Activated B cell treated with CpG ODN at 0.5 μM for 24 hours (primary cell): ENCODE data around the gene RAB20. TPM values are rescaled to one million over a fixed set of nuclear protein-coding genes. Genes with fewer than 3 reads are reported as not detected.
A peak's percentile ranks its signal among the peaks of the same experiment; 100 is the strongest.

Experiments used
- ATAC-seq: fragments of 200-7000 bp; cut with Tn5 transposase; one replicate; pipeline ENCODE4 v1.10.0; 2021; ENCODE audit warnings: low read depth, mild to moderate bottlenecking, moderate library complexity
- CTCF ChIA-PET: fragments of 350-600 bp; sonication (Branson Sonifier 250); formaldehyde crosslinking; loops from one replicate; lab custom pipeline; 2021; ENCODE audit warnings: antibody characterized with exemption; lab: Charles Lee
- POLR2A ChIA-PET: fragments of 350-600 bp; sonication (Branson Sonifier 250); formaldehyde crosslinking; loops from one replicate; lab custom pipeline; 2021; ENCODE audit warnings: antibody characterized with exemption; lab: Charles Lee
- DNase-seq: peaks from one replicate; pipeline ENCODE4 v3.0.0; 2022
- H3K27ac Mint-ChIP-seq: one replicate; pipeline ENCODE4 v1.8.0; 2020; ENCODE audit warnings: mixed read lengths
- H3K27me3 Mint-ChIP-seq: one replicate; pipeline ENCODE4 v1.8.0; 2021; ENCODE audit warnings: mixed read lengths
- H3K36me3 Mint-ChIP-seq: one replicate; pipeline ENCODE4 v1.8.0; 2021; ENCODE audit warnings: low read depth, mixed read lengths
- H3K4me1 Mint-ChIP-seq: one replicate; pipeline ENCODE4 v1.8.0; 2021; ENCODE audit warnings: mixed read lengths
- H3K4me3 Mint-ChIP-seq: one replicate; pipeline ENCODE4 v1.8.0; 2020; ENCODE audit warnings: mild to moderate bottlenecking, mixed read lengths
- H3K9me3 Mint-ChIP-seq: one replicate; pipeline ENCODE4 v1.8.0; 2020; ENCODE audit warnings: mixed read lengths
- CTCF ChIP-seq: fragments of 200-600 bp; IDR thresholded peaks from one replicate; pipeline ENCODE4 v1.8.0; 2022; ENCODE audit warnings: antibody characterized with exemption, mild to moderate bottlenecking
- intact Hi-C: fragments of 100-400 bp; cut with micrococcal nuclease; formaldehyde crosslinking; loops from one replicate; pipeline ENCODE4 v1.15.1; 2024
- total RNA-seq: library from RNA; stranded (reverse); gene quantifications from 2 replicates; pipeline ENCODE4 v1.2.3, GENCODE V29; 2022

RAB20 gene
- total RNA-seq, 1 donor from 2014 or later, result 3.1 TPM

DNA sequence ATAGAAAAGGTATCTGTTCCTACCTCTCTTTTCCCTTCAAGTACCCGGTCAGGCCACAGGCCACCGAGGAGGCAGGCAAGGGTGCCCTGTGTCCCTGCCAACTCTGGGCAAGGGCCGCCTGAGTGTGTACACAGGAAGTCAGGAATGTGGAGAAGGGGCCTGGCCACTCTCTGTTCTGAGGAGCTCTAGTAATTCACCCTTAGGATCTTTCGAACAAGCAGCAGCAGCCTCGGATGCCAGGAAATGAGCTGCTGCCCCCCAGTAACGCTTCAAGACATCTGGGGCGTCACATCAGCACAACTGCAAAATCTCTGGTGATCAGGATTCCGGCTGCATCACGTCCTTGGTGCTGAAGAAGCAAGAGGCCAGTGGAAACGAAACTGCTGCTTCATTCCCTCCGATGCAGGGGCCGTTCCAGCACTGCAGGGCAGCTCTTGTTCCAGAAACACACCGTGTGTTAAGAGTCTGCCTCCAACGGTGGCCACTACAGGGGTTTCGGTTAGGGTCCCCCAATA, 2.0 kb downstream of the RAB20 start:
- Mint-ChIP-seq H3K27me3 (peaks cover under 1% of the 10 kb centered on the region), H3K9me3 (no peaks in the 10 kb centered on the region), H3K4me1 (peaks cover 37% of the 10 kb centered on the region), H3K4me3 (no peak overlapping the region), H3K36me3 (peaks cover 4% of the 10 kb centered on the region), H3K27ac (no peak overlapping the region)
- CTCF ChIA-PET, result interaction anchor here (1.4 kb wide), 1 partner anchor 104 kb away, joined by 3 read pairs; no protein-coding TSS in a partner anchor
- DNase-seq (no peak), ATAC-seq (no peak)
- intact Hi-C loops, result no loop called here
- TF ChIP-seq CTCF, result no peak
- POLR2A ChIA-PET, result interaction anchor here (0.6 kb wide), 1 partner anchor 135 kb away, joined by 4 read pairs; no protein-coding TSS in a partner anchor

- ATAC-seq, result no peak
- Mint-ChIP-seq H3K27ac (no peak overlapping the region), H3K4me1 (peaks cover 33% of the 10 kb centered on the region), H3K4me3 (no peak overlapping the region), H3K36me3 (peaks cover 4% of the 10 kb centered on the region), H3K27me3 (no peaks in the 10 kb centered on the region), H3K9me3 (no peaks in the 10 kb centered on the region)
- DNase-seq, result no peak
- intact Hi-C loops, result no loop called here
- TF ChIP-seq CTCF, result no peak
- ChIA-PET CTCF (no interaction called here), POLR2A (interaction anchor here (0.6 kb wide), 1 partner anchor 155 kb away, joined by 3 read pairs; no protein-coding TSS in a partner anchor)
Observed at GRCh38 chr13:110557610-110558305, 3.8 kb downstream of the RAB20 start.

GRCh38 chr13:110557082-110557481, 4.4 kb downstream of the RAB20 start:
- CTCF ChIA-PET, result no interaction called here
- Mint-ChIP-seq H3K9me3 (no peaks in the 10 kb centered on the region), H3K4me1 (peaks cover 27% of the 10 kb centered on the region), H3K4me3 (no peak overlapping the region), H3K36me3 (peaks cover 4% of the 10 kb centered on the region), H3K27ac (peak overlapping the region; percentile 15), H3K27me3 (no peaks in the 10 kb centered on the region)
- POLR2A ChIA-PET, result interaction anchor here (0.6 kb wide), 1 partner anchor 156 kb away, joined by 3 read pairs; no protein-coding TSS in a partner anchor
- TF ChIP-seq CTCF, result no peak
- intact Hi-C loops, result no loop called here
- no peak for DNase-seq
- ATAC-seq, result no peak

DNA sequence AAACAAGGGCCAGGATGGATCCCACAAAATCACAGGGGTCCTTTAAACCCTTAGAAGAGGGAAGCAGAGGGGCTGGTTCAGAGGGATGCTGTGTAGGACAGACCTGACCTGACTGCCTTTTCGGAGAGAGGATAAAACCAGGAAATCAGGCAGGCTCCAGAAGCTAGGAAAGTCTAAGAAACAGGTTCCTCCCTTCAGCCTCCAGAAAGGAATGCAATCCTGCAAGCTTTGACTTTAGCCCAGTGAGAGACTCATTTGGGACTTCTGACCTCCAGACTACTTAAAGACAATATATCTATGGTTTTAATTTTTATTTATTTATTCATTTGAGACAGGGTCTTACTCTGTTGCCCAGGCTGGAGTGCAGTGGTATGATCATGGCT, 5.3 kb downstream of the RAB20 start:
- no peaks in the 10 kb centered on the region for H3K9me3 Mint-ChIP-seq
- ChIA-PET CTCF (no interaction called here), POLR2A (no interaction called here)
- intact Hi-C loops, result no loop called here
- TF ChIP-seq CTCF, result no peak
- no peak overlapping the region for H3K4me3 Mint-ChIP-seq
- H3K4me1 Mint-ChIP-seq, result peaks cover 23% of the 10 kb centered on the region
- no peaks in the 10 kb centered on the region for H3K36me3 Mint-ChIP-seq
- no peak for ATAC-seq
- H3K27me3 Mint-ChIP-seq, result no peaks in the 10 kb centered on the region
- no peak for DNase-seq
- H3K27ac Mint-ChIP-seq, result no peak overlapping the region

DNA sequence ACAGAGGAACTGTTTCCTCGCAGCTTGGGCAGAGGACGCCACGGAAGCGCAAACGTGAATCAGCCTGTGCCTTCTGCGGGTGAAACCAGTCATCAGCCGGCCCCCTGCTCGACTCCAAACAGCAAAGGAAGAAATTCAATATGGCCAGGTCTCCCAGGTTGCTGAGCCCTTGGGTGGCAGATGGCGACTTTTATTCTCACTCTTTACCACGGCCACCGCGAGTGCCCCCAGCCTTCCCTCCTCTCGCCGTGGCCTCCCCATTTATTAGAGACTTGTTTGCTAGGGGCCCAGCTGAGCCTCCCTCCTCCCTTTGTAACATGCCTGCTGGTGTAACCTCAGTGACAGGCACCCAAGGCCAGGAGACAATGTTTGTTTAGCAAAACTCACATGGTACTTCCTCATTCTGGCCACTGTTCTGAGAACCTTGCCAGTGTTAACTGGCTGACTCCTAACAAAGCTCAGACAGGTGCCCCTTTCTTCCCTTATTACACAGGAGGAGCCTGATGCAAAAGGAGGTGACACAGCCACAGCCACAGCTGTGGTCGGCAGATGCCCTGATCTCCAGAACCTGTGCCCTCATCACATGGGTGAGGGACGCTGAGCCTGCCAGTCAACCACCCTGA, 5.8 kb downstream of the RAB20 start:
- POLR2A ChIA-PET, result no interaction called here
- ATAC-seq, result peak; percentile 65
- no peak for DNase-seq
- Mint-ChIP-seq H3K27me3 (no peaks in the 10 kb centered on the region), H3K9me3 (no peaks in the 10 kb centered on the region), H3K27ac (peak overlapping the region; percentile 37), H3K4me1 (peaks cover 20% of the 10 kb centered on the region), H3K4me3 (no peak overlapping the region), H3K36me3 (no peaks in the 10 kb centered on the region)
- intact Hi-C loops, result no loop called here
- no peak for TF ChIP-seq CTCF
- CTCF ChIA-PET, result no interaction called here
